ENCODE measurements around the gene HEPACAM. TPM values are rescaled to one million over a fixed set of nuclear protein-coding genes. Genes with fewer than 3 reads are reported as not detected.
A peak's percentile ranks its signal among the peaks of the same experiment; 100 is the strongest.

Gene HEPACAM
- total RNA-seq, 4 donors from 2014 or later, result 8.7 to 18.4 (median 15.3) TPM

- no peak for TF ChIP-seq EP300 (IDR thresholded peaks at IDR 0.05)
- TF ChIP-seq CTCF (IDR thresholded peaks at IDR 0.05), result no peak
- no peak for TF ChIP-seq POLR2A (IDR thresholded peaks at IDR 0.05)
- Histone ChIP-seq H3K27ac (no peak overlapping the region), H3K4me1 (peaks cover 0 to 32% (median 5%) of the 10 kb centered on the region in 4 donors), H3K36me3 (no peaks in the 10 kb centered on the region), H3K9me3 (no peaks in the 10 kb centered on the region), H3K4me3 (no peak overlapping the region), H3K27me3 (no peaks in the 10 kb centered on the region)
- no peak for DNase-seq (ENCODE audit: low spot score in 2 of 2)
Observed at GRCh38 chr11:124950601-124951330, 14.9 kb upstream of the HEPACAM start.

GRCh38 chr11:124946735-124947141, 10.9 kb upstream of the HEPACAM start:
- WGBS, 2 donors, result 23 to 27% methylated on average over 2 of the region's 2 CpGs
- no peak for DNase-seq (ENCODE audit: low spot score in 2 of 2)
- Histone ChIP-seq H3K27me3 (no peaks in the 10 kb centered on the region), H3K9me3 (no peaks in the 10 kb centered on the region), H3K4me1 (peaks cover 0 to 27% (median 0%) of the 10 kb centered on the region in 4 donors), H3K36me3 (no peaks in the 10 kb centered on the region), H3K4me3 (no peak overlapping the region), H3K27ac (peak overlapping the region in 2 of 4 donors; percentile 4 to 65)
- TF ChIP-seq CTCF (IDR thresholded peaks at IDR 0.05) (no peak), POLR2A (IDR thresholded peaks at IDR 0.05) (no peak), EP300 (IDR thresholded peaks at IDR 0.05) (no peak)

GRCh38 chr11:124945826-124946225, 10.0 kb upstream of the HEPACAM start:
- no peak for TF ChIP-seq EP300 (IDR thresholded peaks at IDR 0.05)
- no peak for TF ChIP-seq CTCF (IDR thresholded peaks at IDR 0.05)
- no peak for TF ChIP-seq POLR2A (IDR thresholded peaks at IDR 0.05)
- Histone ChIP-seq H3K4me3 (no peak overlapping the region), H3K36me3 (no peaks in the 10 kb centered on the region), H3K4me1 (peaks cover 0 to 32% (median 0%) of the 10 kb centered on the region in 4 donors), H3K9me3 (no peaks in the 10 kb centered on the region), H3K27me3 (no peaks in the 10 kb centered on the region), H3K27ac (no peak overlapping the region)
- DNase-seq (ENCODE audit: low spot score in 2 of 2), result no peak
- WGBS, 2 donors, result 81 to 93% methylated on average over 6 of the region's 6 CpGs

- Histone ChIP-seq H3K27ac (peak overlapping the region in 2 of 4 donors; percentile 76 to 87), H3K36me3 (no peaks in the 10 kb centered on the region), H3K27me3 (no peaks in the 10 kb centered on the region), H3K4me1 (peaks cover 0 to 32% (median 0%) of the 10 kb centered on the region in 4 donors), H3K4me3 (no peak overlapping the region), H3K9me3 (no peaks in the 10 kb centered on the region)
- DNase-seq (ENCODE audit: low spot score in 2 of 2), result no peak
- TF ChIP-seq POLR2A (IDR thresholded peaks at IDR 0.05) (no peak), CTCF (IDR thresholded peaks at IDR 0.05) (no peak), EP300 (IDR thresholded peaks at IDR 0.05) (no peak)
- WGBS, 2 donors, result 59 to 62% methylated on average over 3 of the region's 3 CpGs
Observed at GRCh38 chr11:124944565-124944964, 8.7 kb upstream of the HEPACAM start.

- no peaks in the 10 kb centered on the region for H3K36me3 ChIP-seq
- DNase-seq (ENCODE audit: low spot score in 2 of 2), result no peak
- TF ChIP-seq CTCF (IDR thresholded peaks at IDR 0.05) (no peak), EP300 (IDR thresholded peaks at IDR 0.05) (no peak), POLR2A (IDR thresholded peaks at IDR 0.05) (no peak)
- H3K27me3 ChIP-seq, result no peaks in the 10 kb centered on the region
- H3K27ac ChIP-seq, result peak overlapping the region in 2 of 4 donors; percentile 76 to 87
- no peaks in the 10 kb centered on the region for H3K9me3 ChIP-seq
- WGBS, 2 donors, result 34 to 43% methylated on average over 1 of the region's 1 CpG
- H3K4me3 ChIP-seq, result no peak overlapping the region
- H3K4me1 ChIP-seq, result peaks cover 0 to 38% (median 0%) of the 10 kb centered on the region in 4 donors
Observed at GRCh38 chr11:124943741-124944140, 7.9 kb upstream of the HEPACAM start.

Data from tibial nerve (tissue), 4 donors.